Measurements from ENCODE around the gene GPBAR1. TPM values are rescaled to one million over a fixed set of nuclear protein-coding genes. Genes with fewer than 3 reads are reported as not detected.

Gene GPBAR1
- total RNA-seq, 2 experiments from 2014 or later = 1.6 to 1.8 TPM

DNA sequence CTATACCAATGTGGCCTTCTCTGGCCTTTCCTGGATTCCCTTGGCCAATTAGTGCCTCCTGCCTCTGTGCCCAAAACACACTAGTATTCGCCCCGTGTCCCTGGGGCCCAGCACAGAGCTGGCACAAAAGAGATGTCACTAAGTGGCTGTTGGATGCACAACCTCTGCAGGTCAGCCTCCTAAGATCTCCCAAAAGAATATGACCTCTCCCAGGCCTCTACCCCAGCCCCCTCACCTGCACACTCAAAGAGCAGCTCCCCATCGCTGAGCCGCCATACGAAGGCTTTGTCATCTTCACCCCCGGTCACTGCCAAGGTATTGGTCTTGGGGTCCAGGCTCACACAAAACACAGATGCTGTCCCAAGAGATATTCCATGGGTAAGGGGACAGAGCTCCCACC is 6.4 kb downstream of the GPBAR1 start:
- Mint-ChIP-seq H3K36me3 (ENCODE audit: low read depth) (peaks cover 50% of the 10 kb centered on the region), H3K4me3 (peak overlapping the region; percentile 62)
- POLR2A ChIA-PET = interaction anchor here (1.4 kb wide), 1 partner anchor 19 kb away, joined by 3 read pairs; no protein-coding TSS in a partner anchor

DNA sequence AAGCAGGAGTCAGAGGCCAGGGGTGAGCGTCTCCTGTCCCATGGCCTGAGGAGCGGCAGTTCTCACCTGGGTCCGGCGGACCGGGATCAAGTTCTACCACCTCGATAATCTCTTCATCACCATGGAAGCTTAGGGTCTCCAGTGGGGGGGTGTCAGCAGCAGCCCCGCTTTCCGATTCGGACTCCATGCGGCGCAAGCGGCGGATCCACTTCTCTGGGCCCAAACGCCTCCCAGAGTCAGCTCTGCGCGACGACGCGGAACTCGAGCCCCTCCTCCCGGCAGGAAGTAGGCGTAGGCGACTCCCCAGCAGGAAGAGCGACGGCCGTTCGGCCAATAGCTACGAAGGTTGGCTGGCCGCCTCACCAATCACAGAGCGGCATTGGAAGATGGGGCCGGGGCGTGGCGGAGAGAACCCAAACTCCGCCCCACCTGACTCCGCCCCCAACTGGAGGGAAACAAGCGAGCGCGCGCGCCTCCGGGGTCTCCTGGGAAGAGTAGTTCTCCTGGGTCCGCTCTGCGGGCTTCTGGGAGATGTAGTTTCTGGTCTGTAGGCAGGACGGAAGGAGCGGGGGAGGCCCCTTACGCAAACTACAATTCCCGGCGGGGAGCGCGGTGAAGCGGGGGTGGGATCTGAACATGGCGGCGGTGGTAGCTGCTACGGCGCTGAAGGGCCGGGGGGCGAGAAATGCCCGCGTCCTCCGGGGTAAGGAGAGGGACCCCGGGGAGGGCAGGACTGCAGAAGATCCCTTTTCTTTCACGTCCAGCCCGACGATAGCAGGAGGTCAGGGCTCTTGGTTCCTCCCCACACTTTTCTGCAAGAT is 9.3 kb downstream of the GPBAR1 start, which contains the start of the genes AAMP and PNKD:
AAMP (minus strand) TSS at position 238 of the 821 bp plus-strand sequence; CDS start at position 187, 51 bp downstream.
PNKD (plus strand) TSS at position 620 of the 821 bp plus-strand sequence; CDS start at position 637, 17 bp downstream.
- Mint-ChIP-seq H3K4me1 (ENCODE audit: low read depth) (peaks cover 54% of the 10 kb centered on the region), H3K4me3 (peak within 1 kb of the TSS; percentile 88), H3K27ac (peak within 1 kb of the TSS; percentile 78), H3K27me3 (no peaks in the 10 kb centered on the region), H3K9me3 (no peaks in the 10 kb centered on the region), H3K36me3 (ENCODE audit: low read depth) (peaks cover 60% of the 10 kb centered on the region)
- Histone ChIP-seq H3K36me3 (ENCODE audit: insufficient read depth, low read length) (peaks cover 48% of the 10 kb centered on the region), H3K4me3 (ENCODE audit: low read length) (peak within 1 kb of the TSS; percentile 93), H3K4me1 (ENCODE audit: insufficient read depth, low read length) (peaks cover 65% of the 10 kb centered on the region), H3K27me3 (ENCODE audit: control insufficient read depth in 1 of 2, insufficient read depth in 2 of 2, low read length in 2 of 2) (no peaks in the 10 kb centered on the region), H3K9me3 (ENCODE audit: control insufficient read depth in 1 of 2, insufficient read depth in 1 of 2, low read length in 2 of 2) (no peaks in the 10 kb centered on the region), H3K27ac (ENCODE audit: low read depth in 1 of 2, low read length in 2 of 2) (peak within 1 kb of the TSS; percentile 69 to 80)
- intact Hi-C loops (cut with DNase I, micrococcal nuclease) = loop anchor here (1.0 to 5.0 kb wide), 5 partner anchors 53 to 387 kb away; partner anchors contain the start of genes ARPC2 (in 2 of the 2), CNOT9 (in 2 of the 2), USP37 (in 2 of the 2) and BCS1L (in 1 of the 2)
- ATAC-seq (ENCODE audit: poor library complexity) (peak; percentile 90), DNase-seq (peak; percentile 100)
- CTCF ChIA-PET = interaction anchor here (0.7 to 6.5 kb wide), 16 partner anchors 11 to 441 kb away, joined by 3 to 68 read pairs (median 4); partner anchors contain the start of genes CATIP, TMBIM1, TTLL4 and USP37
- TF ChIP-seq, protein P1, sequence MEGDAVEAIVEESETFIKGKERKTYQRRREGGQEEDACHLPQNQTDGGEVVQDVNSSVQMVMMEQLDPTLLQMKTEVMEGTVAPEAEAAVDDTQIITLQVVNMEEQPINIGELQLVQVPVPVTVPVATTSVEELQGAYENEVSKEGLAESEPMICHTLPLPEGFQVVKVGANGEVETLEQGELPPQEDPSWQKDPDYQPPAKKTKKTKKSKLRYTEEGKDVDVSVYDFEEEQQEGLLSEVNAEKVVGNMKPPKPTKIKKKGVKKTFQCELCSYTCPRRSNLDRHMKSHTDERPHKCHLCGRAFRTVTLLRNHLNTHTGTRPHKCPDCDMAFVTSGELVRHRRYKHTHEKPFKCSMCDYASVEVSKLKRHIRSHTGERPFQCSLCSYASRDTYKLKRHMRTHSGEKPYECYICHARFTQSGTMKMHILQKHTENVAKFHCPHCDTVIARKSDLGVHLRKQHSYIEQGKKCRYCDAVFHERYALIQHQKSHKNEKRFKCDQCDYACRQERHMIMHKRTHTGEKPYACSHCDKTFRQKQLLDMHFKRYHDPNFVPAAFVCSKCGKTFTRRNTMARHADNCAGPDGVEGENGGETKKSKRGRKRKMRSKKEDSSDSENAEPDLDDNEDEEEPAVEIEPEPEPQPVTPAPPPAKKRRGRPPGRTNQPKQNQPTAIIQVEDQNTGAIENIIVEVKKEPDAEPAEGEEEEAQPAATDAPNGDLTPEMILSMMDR (IDR thresholded peaks at IDR 0.05) = peak; percentile 22
- POLR2A ChIA-PET = interaction anchor here (0.8 to 8.0 kb wide), 26 partner anchors 9 to 1118 kb away, joined by 3 to 221 read pairs (median 6); partner anchors contain the start of genes ARPC2, BCS1L, CATIP and CTDSP1

More for the DNA sequence above, 6.4 kb downstream of the GPBAR1 start:
- ATAC-seq (ENCODE audit: poor library complexity) = no peak
- no peaks in the 10 kb centered on the region for H3K9me3 Mint-ChIP-seq
- Histone ChIP-seq H3K36me3 (ENCODE audit: insufficient read depth, low read length) (peaks cover 52% of the 10 kb centered on the region), H3K27ac (ENCODE audit: low read depth in 1 of 2, low read length in 2 of 2) (no peak overlapping the region), H3K9me3 (ENCODE audit: control insufficient read depth in 1 of 2, insufficient read depth in 1 of 2, low read length in 2 of 2) (no peaks in the 10 kb centered on the region), H3K4me3 (ENCODE audit: low read length) (no peak overlapping the region), H3K4me1 (ENCODE audit: insufficient read depth, low read length) (peaks cover 61% of the 10 kb centered on the region), H3K27me3 (ENCODE audit: control insufficient read depth in 1 of 2, insufficient read depth in 2 of 2, low read length in 2 of 2) (no peaks in the 10 kb centered on the region)
- H3K27me3 Mint-ChIP-seq = no peaks in the 10 kb centered on the region
- intact Hi-C loops (cut with DNase I, micrococcal nuclease) = no loop called here
- TF ChIP-seq, protein P1 (IDR thresholded peaks at IDR 0.05) = no peak
- H3K4me1 Mint-ChIP-seq (ENCODE audit: low read depth) = peaks cover 40% of the 10 kb centered on the region
- peak overlapping the region; percentile 39 for H3K27ac Mint-ChIP-seq
- no peak for DNase-seq
- CTCF ChIA-PET = interaction anchor here (0.9 kb wide), 1 partner anchor 25 kb away, joined by 3 read pairs; the partner anchor contains the start of gene TMBIM1

Data from CD4-positive, alpha-beta T cell (primary cell).